ENCODE measurements around the gene CFAP74. TPM values are rescaled to one million over a fixed set of nuclear protein-coding genes. Genes with fewer than 3 reads are reported as not detected.

Gene CFAP74
- total and polyA plus RNA-seq, 2 of the 13 experiments (the other 11 are each of a cell fraction or from before 2014, with no cell fraction given): 0.27 to 0.62 TPM

GRCh38 chr1:1920608-1921458 lies 82.8 kb downstream of the CFAP74 start (continued):
- no peak for TF ChIP-seq FOSL1 (CRISPR knock-in tag; IDR thresholded peaks at IDR 0.05; ENCODE audit: borderline replicate concordance)
- TF ChIP-seq TAF15 (IDR thresholded peaks at IDR 0.05; ENCODE audit: low read depth, low read length, poor library complexity, severe bottlenecking): no peak
- no peak for TF ChIP-seq MAZ (IDR thresholded peaks at IDR 0.05; ENCODE audit: borderline replicate concordance, low read depth, low read length)
- peak; percentile 46 for TF ChIP-seq MAZ (CRISPR knock-in tag; IDR thresholded peaks at IDR 0.05; ENCODE audit: low read depth)
- no peak for TF ChIP-seq ZMYM2 (CRISPR knock-in tag; IDR thresholded peaks at IDR 0.05)
- no peak for TF ChIP-seq CSRNP1 (CRISPR knock-in tag; IDR thresholded peaks at IDR 0.05)
- no peak for TF ChIP-seq REXO4 (CRISPR knock-in tag; IDR thresholded peaks at IDR 0.05; ENCODE audit: borderline replicate concordance)
- no peak for TF ChIP-seq ZBTB44 (CRISPR knock-in tag; IDR thresholded peaks at IDR 0.05)
- peak; percentile 62; the same call in 1 of the 2 replicates for TF ChIP-seq SALL1 (CRISPR knock-in tag; IDR thresholded peaks at IDR 0.05)
- no peak for TF ChIP-seq IRF9 (CRISPR knock-in tag; IDR thresholded peaks at IDR 0.05; ENCODE audit: borderline replicate concordance)
- TF ChIP-seq SNAPC4 (CRISPR knock-in tag; IDR thresholded peaks at IDR 0.05): no peak
- TF ChIP-seq ZFP62 (CRISPR knock-in tag; IDR thresholded peaks at IDR 0.05): no peak
- no peak for TF ChIP-seq ZNF619 (CRISPR knock-in tag; IDR thresholded peaks at IDR 0.05)
- no peak for TF ChIP-seq ZFP36L1 (CRISPR knock-in tag; IDR thresholded peaks at IDR 0.05)
- TF ChIP-seq CREB3 (CRISPR knock-in tag; IDR thresholded peaks at IDR 0.05): no peak
- TF ChIP-seq SALL2 (CRISPR knock-in tag; IDR thresholded peaks at IDR 0.05): peak; percentile 46; the same call in 1 of the 2 replicates
- peak; percentile 52; the same call in 1 of the 2 replicates for TF ChIP-seq BRD4 (CRISPR knock-in tag; IDR thresholded peaks at IDR 0.05)
- no peak for TF ChIP-seq ZNF576 (CRISPR knock-in tag; IDR thresholded peaks at IDR 0.05)

Measured in HepG2 (cell line).